ENCODE data around the gene CFAP44. TPM values are rescaled to one million over a fixed set of nuclear protein-coding genes. Genes with fewer than 3 reads are reported as not detected.

Gene CFAP44
- total RNA-seq, 1 experiment from 2014 or later = 0.74 TPM

- in situ Hi-C loops (cut with HindIII; ENCODE audit: low pct_unique_long_range_greater_than_20kb, low sequenced_read_pairs) = no loop called here
- DNase-seq (ENCODE audit: low read depth, low spot score) (no peak), ATAC-seq (no peak)
- H3K36me3 ChIP-seq (ENCODE audit: control insufficient read depth, insufficient read depth, low read length) = no peaks in the 10 kb centered on the region
- TF ChIP-seq, protein P1, sequence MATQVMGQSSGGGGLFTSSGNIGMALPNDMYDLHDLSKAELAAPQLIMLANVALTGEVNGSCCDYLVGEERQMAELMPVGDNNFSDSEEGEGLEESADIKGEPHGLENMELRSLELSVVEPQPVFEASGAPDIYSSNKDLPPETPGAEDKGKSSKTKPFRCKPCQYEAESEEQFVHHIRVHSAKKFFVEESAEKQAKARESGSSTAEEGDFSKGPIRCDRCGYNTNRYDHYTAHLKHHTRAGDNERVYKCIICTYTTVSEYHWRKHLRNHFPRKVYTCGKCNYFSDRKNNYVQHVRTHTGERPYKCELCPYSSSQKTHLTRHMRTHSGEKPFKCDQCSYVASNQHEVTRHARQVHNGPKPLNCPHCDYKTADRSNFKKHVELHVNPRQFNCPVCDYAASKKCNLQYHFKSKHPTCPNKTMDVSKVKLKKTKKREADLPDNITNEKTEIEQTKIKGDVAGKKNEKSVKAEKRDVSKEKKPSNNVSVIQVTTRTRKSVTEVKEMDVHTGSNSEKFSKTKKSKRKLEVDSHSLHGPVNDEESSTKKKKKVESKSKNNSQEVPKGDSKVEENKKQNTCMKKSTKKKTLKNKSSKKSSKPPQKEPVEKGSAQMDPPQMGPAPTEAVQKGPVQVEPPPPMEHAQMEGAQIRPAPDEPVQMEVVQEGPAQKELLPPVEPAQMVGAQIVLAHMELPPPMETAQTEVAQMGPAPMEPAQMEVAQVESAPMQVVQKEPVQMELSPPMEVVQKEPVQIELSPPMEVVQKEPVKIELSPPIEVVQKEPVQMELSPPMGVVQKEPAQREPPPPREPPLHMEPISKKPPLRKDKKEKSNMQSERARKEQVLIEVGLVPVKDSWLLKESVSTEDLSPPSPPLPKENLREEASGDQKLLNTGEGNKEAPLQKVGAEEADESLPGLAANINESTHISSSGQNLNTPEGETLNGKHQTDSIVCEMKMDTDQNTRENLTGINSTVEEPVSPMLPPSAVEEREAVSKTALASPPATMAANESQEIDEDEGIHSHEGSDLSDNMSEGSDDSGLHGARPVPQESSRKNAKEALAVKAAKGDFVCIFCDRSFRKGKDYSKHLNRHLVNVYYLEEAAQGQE (IDR thresholded peaks at IDR 0.05; ENCODE audit: insufficient read depth in 1 of 2, low read depth in 2 of 2, low read length in 1 of 2) = no peak
- no peak for TF ChIP-seq SIN3A (IDR thresholded peaks at IDR 0.05; ENCODE audit: borderline replicate concordance, insufficient read depth, low read depth, low read length)
- ChIA-PET CTCF (no interaction called here), POLR2A (no interaction called here)
- intact Hi-C loops (cut with micrococcal nuclease; ENCODE audit: unreplicated experiment) = no loop called here
- H3K27me3 ChIP-seq (ENCODE audit: control insufficient read depth, insufficient read depth, low read length) = no peaks in the 10 kb centered on the region
- no peak overlapping the region for H3K4me3 ChIP-seq (ENCODE audit: low read depth in 2 of 2, low read length in 2 of 2)
- no TSS peak for BruUV-seq (replicated peaks)
- no peaks in the 10 kb centered on the region for H3K9me3 ChIP-seq (ENCODE audit: control insufficient read depth, insufficient read depth, low read depth, low read length)
- H3K27ac ChIP-seq (ENCODE audit: low read length) = no peak overlapping the region
- H3K4me1 ChIP-seq (ENCODE audit: control insufficient read depth, insufficient read depth, low read length) = no peaks in the 10 kb centered on the region
These were observed 3.9 kb downstream of the CFAP44 start for GRCh38 chr3:113437411-113437810.

GRCh38 chr3:113436809-113437208 lies 4.5 kb downstream of the CFAP44 start:
- Histone ChIP-seq H3K4me3 (ENCODE audit: low read depth in 2 of 2, low read length in 2 of 2) (no peak overlapping the region), H3K4me1 (ENCODE audit: control insufficient read depth, insufficient read depth, low read length) (no peaks in the 10 kb centered on the region), H3K27me3 (ENCODE audit: control insufficient read depth, insufficient read depth, low read length) (no peaks in the 10 kb centered on the region), H3K9me3 (ENCODE audit: control insufficient read depth, insufficient read depth, low read depth, low read length) (no peaks in the 10 kb centered on the region), H3K36me3 (ENCODE audit: control insufficient read depth, insufficient read depth, low read length) (no peaks in the 10 kb centered on the region), H3K27ac (ENCODE audit: low read length) (no peak overlapping the region)
- no TSS peak for BruUV-seq (replicated peaks)
- CTCF ChIA-PET = no interaction called here
- intact Hi-C loops (cut with micrococcal nuclease; ENCODE audit: unreplicated experiment) (no loop called here), in situ Hi-C loops (cut with HindIII; ENCODE audit: low pct_unique_long_range_greater_than_20kb, low sequenced_read_pairs) (no loop called here)
- DNase-seq (ENCODE audit: low read depth, low spot score) = no peak
- POLR2A ChIA-PET = no interaction called here
- TF ChIP-seq, protein P1 (IDR thresholded peaks at IDR 0.05; ENCODE audit: insufficient read depth in 1 of 2, low read depth in 2 of 2, low read length in 1 of 2) = no peak
- no peak for TF ChIP-seq TCF7L2 (IDR thresholded peaks at IDR 0.05; ENCODE audit: low read depth, low read length)
- TF ChIP-seq SIN3A (IDR thresholded peaks at IDR 0.05; ENCODE audit: borderline replicate concordance, insufficient read depth, low read depth, low read length) = no peak
- TF ChIP-seq, protein P2, sequence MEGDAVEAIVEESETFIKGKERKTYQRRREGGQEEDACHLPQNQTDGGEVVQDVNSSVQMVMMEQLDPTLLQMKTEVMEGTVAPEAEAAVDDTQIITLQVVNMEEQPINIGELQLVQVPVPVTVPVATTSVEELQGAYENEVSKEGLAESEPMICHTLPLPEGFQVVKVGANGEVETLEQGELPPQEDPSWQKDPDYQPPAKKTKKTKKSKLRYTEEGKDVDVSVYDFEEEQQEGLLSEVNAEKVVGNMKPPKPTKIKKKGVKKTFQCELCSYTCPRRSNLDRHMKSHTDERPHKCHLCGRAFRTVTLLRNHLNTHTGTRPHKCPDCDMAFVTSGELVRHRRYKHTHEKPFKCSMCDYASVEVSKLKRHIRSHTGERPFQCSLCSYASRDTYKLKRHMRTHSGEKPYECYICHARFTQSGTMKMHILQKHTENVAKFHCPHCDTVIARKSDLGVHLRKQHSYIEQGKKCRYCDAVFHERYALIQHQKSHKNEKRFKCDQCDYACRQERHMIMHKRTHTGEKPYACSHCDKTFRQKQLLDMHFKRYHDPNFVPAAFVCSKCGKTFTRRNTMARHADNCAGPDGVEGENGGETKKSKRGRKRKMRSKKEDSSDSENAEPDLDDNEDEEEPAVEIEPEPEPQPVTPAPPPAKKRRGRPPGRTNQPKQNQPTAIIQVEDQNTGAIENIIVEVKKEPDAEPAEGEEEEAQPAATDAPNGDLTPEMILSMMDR (IDR thresholded peaks at IDR 0.05) = no peak
- TF ChIP-seq POLR2AphosphoS5 (IDR thresholded peaks at IDR 0.05; ENCODE audit: low read depth, low read length) = no peak
- no peak for ATAC-seq
